ENCODE data around the gene ZMAT5. TPM values are rescaled to one million over a fixed set of nuclear protein-coding genes. Genes with fewer than 3 reads are reported as not detected.

The ZMAT5 gene
- polyA plus RNA-seq, 4 donors, result 17.1 to 36.5 (median 25.4) TPM

Other genes with a start within 250 kb of the ZMAT5 start
- 10 to 100 TPM; 20.3 to 27.3 (median 22.5) TPM for gene THOC5, start 213.2 kb downstream of the ZMAT5 start, polyA plus RNA-seq
- gene NIPSNAP1, start 185.9 kb downstream of the ZMAT5 start, polyA plus RNA-seq, result 100 to 1,000 TPM in 1 of 4 donors, 10 to 100 TPM in 3; 53.2 to 145 (median 87.2) TPM
- 10 to 100 TPM in 2 of 4 donors, 1 to 10 TPM in 2; 6.5 to 14.7 (median 9.8) TPM for gene NF2, start 163.4 kb downstream of the ZMAT5 start, polyA plus RNA-seq
- gene CABP7, start 47.0 kb downstream of the ZMAT5 start, polyA plus RNA-seq, result 1 to 10 TPM in 2 of 4 donors, under 1 TPM in 2; 0.27 to 4.2 (median 1.4) TPM
- 100 to 1,000 TPM; 111 to 564 (median 343) TPM for gene UQCR10, start 362 bp upstream of the ZMAT5 start, polyA plus RNA-seq
- 10 to 100 TPM; 38.3 to 80.1 (median 57.9) TPM for gene ASCC2, start 71.3 kb upstream of the ZMAT5 start, polyA plus RNA-seq
- gene MTMR3, start 116.2 kb upstream of the ZMAT5 start, polyA plus RNA-seq, result 10 to 100 TPM in 3 of 4 donors, 1 to 10 TPM in 1; 9.2 to 31.8 (median 13.1) TPM

Measured in small intestine (tissue), 4 donors.